GM18873 (cell line): ENCODE measurements around the gene MAPK8IP2.

Source experiments
- ATAC-seq: cut with Tn5 transposase; IDR thresholded peaks from one replicate; pipeline ENCODE4 v1.9.1; 2021; ENCODE audit warnings: mild to moderate bottlenecking, moderate library complexity, moderate number of reproducible peaks; ENCODE audit not compliant: unreplicated experiment, low FRiP score

Gene MAPK8IP2

DNA sequence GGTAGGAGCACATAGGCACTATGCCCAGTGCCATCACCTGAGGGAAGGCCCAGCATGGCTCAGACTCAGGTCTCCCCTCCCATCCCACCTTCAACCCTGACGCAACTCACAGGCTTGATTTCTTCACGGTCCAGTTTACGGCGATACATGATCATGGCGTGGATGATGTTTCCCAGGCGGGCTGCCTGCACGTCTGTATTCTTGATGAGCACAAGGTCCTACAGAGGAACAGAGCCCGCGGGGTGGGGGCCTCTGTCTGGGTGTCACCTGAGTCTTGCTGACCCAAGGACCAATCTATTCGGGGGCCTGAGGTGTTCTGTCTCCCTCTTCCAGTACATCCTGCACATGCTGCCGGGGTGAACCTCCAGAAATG lies 26.2 kb upstream of the MAPK8IP2 start:
- ATAC-seq: no peak

DNA sequence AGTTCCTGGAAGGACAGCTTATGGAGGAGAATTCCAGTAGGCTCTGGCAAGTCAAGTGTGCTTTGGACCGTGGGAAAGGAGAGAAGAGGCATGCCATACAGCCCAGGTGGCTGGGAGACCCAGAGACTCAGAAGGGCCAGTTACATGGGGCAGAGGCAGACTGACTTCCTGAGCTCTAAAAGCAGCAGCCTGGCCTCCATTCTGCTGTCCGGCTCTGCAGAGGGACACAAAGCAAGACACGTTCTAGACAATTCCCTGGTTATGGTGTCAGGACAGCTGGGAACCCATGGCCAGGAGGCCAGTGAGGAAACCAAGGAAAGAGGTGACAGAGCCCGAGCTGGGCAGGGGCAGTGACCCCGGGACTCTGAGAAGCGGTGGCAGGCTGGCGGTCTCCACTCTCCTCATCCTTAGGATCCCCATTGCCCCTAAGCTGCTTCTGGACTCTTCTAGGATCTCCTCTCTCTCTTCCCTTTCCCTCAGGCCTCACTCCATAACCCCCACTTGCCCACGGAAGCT lies 25.1 kb upstream of the MAPK8IP2 start:
- ATAC-seq: no peak

GRCh38 chr22:50576070-50576469 lies 24.5 kb upstream of the MAPK8IP2 start:
- ATAC-seq: no peak

DNA sequence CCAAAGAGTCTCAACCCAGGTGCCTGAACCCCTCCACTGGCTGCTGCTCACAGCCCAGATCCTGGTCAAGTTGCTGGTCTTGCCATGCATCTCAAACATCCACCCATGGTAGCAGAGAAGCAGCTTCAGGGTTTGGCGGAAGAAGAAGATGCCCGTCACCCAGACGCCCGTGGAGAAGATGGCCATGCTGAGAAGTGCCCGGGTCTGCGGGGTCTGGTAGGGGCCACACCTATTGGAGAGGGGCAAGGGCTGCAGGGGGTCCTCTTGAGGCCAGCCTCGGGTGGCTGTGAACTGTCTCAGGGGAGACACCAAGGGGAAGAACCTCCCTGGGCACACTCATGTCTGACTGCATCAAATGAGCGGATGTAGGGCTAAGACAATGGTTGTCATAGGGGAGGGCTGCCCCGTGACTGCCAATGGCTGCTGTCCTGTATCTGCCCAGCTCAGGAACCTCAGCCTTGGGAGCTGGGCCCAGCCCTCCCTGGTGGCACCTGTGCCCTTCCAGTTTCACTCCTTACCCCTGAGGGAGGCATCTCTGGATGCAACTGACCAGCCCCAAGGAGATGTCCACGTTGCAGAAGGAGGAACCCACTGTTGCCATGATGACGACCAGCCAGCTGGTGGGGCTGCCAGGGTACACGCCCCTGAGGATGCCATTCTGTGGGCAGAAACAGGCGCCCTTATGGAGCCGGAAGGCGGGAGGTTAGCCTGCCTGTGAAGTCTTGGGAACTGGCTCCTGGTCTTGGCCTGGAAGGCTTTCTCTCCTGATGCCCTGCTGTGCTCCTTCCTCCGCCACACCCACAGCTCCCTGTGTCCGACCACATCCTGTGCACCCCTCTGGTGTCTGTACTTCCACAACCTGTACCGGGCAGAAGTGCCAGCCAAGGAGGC lies 23.5 kb upstream of the MAPK8IP2 start:
- no peak for ATAC-seq

DNA sequence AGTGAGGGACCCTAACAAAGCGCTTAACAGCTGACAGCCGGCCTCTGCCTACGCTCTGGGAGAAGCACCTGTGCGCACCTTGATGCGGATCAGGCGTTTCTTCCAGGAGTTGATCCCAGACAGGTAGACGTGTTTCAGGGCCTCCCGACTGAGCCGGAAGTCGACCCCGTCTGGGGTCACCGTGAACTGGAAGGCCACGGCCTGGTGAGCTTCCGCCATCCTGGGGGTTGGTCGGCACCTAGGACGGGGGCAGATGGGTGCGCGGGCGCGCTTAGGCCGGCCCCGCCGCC lies 23.0 kb upstream of the MAPK8IP2 start:
- no peak for ATAC-seq

GRCh38 chr22:50577987-50578775 lies 22.4 kb upstream of the MAPK8IP2 start, which contains the start of gene CPT1B:
CPT1B (minus strand) TSS chr22:50578427; CDS start chr22:50577915, 512 bp downstream.
- ATAC-seq: no peak

DNA sequence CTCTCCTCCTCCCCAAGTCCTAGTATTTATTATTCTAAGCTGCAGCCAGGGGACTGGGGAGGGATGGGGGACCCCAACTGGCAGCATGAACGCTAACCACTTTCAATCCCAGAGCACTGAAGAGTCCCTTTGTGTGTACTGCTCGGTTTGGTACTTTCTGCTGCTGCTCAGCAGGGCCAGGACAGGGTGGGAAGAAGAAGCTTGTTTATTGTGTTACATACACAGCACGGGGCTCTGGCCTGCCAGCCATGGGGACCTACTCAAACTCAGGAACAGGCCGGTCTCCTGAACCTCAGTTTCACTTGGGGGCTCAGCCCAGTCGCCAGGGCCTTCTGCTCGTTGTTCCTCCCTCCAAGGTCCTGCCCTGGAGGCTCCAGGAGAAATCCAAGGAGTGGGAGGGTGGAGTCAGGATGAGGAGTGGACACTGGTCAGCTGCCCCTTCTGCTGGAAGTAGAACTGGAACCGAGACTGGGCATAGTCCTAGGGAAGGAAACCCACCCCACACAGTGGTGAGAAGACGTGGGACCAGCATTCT lies 21.8 kb upstream of the MAPK8IP2 start:
- ATAC-seq: no peak

GRCh38 chr22:50579752-50580151 lies 20.8 kb upstream of the MAPK8IP2 start:
- ATAC-seq: no peak

DNA sequence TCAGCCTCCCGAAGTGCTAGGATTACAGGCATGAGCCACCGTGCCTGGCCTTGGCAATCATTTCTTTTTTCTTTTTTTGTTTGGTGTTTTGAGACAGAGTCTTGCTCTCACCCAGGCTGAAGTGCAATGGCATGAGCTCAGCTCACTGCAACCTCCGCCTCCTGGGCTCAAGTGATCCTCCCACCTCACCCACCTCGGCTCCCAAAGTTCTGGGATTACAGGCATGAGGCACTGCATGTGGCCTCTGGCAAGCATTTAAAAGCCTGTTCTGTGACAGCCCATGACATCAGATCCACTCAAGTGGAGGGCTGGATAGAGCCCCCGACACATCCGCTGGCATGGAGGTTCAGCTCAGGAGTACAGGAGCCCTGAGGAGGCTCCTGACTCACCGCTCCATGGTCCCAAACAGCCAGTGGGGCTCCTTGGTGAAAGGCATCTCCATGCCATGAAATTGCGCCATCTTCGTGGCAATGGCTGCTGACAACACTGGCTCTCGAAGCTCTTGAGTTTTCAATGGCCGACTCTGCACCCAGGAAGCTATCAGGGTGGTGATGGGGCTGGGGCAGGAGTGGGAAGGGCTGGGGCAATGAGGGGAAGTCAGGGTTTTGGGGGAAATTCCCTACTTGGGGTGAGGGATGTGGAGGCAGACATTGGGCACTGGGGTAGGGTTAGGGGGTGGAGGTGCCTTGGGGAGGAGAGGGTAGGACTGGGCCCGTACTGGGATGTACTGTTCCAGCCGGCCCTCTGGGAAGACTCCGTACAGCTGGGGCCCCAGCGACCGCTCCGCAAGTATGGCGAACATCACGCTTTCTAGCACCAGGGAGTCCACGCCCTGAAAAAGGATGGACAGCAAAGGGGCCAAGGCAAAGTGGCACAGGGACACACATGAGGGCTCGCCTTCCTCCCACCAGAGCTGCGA lies 19.3 kb upstream of the MAPK8IP2 start:
- ATAC-seq: no peak

DNA sequence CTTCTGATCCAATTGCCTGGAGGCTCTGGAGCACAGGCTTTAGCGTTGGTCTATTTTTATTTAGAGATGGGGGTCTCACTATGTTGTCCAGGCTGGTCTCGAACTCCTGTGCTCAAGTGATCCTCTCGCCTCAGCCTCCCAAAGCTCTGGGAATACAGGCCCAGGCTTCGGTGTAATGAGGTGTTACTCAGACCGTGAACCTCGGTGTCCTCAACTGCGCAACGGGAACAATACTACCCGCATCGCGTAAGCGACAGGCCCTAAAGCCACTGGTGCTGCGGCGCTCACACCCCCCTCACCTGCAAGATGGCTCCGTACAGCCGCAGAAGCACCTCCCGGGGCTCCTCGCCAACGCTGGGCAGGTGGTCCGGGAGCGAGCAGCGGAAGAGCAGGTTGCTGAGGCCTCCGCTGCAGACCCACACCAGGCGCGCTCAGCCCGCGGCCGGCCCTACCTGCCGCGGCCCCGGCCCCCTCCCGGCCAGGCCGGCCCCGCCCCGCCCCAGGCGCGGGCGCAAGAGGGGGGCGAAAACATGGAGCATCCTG lies 18.6 kb upstream of the MAPK8IP2 start:
- no peak for ATAC-seq

GRCh38 chr22:50582493-50583293 lies 17.9 kb upstream of the MAPK8IP2 start, which contains the start of gene CHKB:
CHKB (minus strand) TSS chr22:50582849; CDS start chr22:50582781, 68 bp downstream.
- peak; percentile 82 for ATAC-seq

- ATAC-seq: peak; percentile 16
Observed at GRCh38 chr22:50583294-50583861, 17.2 kb upstream of the MAPK8IP2 start.

DNA sequence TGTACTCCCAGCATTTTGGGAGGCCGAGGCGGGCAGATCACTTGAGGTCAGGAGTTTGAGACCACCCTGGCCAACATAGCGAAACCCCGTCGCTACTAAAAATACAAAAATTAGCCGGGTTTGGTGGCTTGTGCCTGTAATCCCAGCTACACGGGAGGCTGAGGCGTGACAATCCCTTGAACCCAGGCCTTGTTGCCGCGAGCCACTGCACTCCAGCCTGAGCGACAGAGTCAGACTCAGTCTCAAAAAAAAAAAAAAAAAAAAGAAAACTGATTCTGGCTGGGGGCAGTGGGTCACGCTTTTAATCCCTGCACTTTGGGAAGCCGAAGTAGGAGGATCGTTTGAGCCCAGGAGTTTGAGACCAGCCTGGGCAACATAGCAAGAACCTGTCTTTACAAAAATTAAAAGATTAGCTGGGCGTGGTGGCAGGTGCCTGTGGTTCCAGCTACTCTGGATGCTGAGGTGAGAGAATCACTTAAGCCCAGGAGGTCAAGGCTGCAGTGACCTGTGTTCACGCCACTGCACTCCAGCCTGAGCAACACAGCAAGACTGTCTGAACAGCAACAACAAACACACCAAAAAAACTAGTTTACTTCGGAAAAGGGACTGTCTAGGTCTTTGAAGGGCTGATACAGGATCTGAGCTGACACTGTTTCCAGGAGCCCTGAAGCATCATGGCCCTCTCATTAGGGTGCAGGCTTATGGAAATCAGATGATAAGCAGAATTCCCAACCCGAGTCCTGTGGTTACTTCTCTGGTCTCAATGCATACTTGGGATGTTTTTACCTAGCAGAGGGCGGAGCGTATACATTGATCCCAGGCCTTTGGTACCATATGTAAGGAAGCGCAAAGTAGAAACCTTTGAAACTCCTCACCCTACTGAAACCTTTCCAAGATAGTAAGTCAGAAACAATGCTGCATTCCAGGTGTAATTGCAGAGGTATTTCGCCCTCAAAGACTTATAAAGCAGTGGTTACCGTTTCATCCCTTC lies 16.2 kb upstream of the MAPK8IP2 start:
- no peak for ATAC-seq

DNA sequence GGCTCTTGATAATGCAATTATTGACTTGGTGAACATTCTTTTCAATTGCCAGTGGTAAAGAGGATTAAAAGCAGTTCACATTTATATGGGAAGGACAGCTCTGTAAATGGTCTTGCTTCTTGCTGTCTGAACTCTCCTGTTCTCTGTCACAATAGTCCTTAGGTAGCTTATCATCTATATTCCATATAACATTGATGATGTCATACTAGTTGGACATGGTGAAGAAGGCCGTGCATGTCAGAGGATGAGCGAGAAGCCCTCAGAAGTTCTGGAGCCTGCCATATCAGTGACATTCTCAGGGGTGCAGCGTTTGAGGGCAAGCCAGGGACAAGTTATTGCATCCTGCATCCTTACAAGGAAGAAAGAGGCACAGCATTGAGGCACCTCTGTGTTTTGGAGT lies 15.4 kb upstream of the MAPK8IP2 start:
- no peak for ATAC-seq

GRCh38 chr22:50585781-50586180 lies 14.8 kb upstream of the MAPK8IP2 start:
- no peak for ATAC-seq

- no peak for ATAC-seq
Observed at GRCh38 chr22:50586416-50586815, 14.2 kb upstream of the MAPK8IP2 start.

DNA sequence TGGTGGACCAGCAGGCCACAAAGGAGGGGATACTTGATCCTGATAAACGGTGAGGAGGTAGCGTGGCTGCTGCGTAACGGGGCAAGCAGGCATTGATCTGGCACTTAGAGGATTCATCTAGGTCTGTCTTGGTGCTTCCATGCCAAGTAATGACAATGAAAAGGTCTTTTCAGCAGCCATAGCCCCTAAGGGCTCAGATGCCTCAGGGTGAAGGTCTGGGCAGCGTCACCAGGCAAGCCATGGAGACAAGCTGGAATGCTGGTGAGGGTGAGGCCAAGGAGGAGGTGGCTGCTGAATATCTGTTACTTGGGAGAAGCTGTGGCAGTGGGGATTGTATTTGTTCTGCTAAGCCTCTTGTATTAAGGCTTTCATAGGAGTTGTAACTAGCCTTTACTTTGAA lies 13.2 kb upstream of the MAPK8IP2 start:
- ATAC-seq: no peak

DNA sequence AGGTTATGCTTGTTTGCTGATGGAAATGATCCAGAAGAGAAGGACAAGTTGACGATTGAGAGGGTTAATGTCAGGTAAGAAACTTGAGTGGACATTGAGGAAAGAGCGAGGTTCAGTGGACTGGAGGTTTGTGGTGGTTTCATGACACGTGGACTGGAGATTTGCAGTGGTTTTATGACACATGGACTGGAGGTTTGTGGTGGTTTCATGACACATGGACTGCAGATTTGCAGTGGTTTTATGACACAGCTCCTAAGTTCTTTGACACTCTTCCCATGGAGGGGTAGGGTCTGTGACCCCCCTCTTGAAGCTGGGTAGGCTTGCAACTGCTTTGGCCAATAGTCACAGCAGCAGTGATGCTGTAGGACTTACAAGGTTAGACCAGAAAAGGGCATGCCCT lies 5.4 kb upstream of the MAPK8IP2 start:
- ATAC-seq: no peak
